DMS53 treated with DMSO at 0.1 percent for 48 hours (cell line): ENCODE data around the gene LMBR1L.
"Not testable (repeated sequence)": the region's sequence is repeated elsewhere in the genome, so short reads cannot be mapped to it uniquely, and the experiment has no call there.

ENCODE experiments used
- DNase-seq: peaks from one replicate; lab custom pipeline; 2025; ENCODE audit not compliant: unreplicated experiment; lab: John Stamatoyannopoulos, UW

The LMBR1L gene

GRCh38 chr12:49088932-49089330, 21.7 kb downstream of the LMBR1L start:
- DNase-seq = no peak

GRCh38 chr12:49088150-49088931, 22.3 kb downstream of the LMBR1L start:
- peak; percentile 91 for DNase-seq

- DNase-seq = no peak
These were observed 24.5 kb downstream of the LMBR1L start for GRCh38 chr12:49086116-49086515.

GRCh38 chr12:49084438-49084837, 26.2 kb downstream of the LMBR1L start:
- DNase-seq = no peak

GRCh38 chr12:49079793-49080192, 30.9 kb downstream of the LMBR1L start:
- DNase-seq = no peak

GRCh38 chr12:49070971-49071370, 39.7 kb downstream of the LMBR1L start:
- DNase-seq = no peak

GRCh38 chr12:49069507-49070346, 40.9 kb downstream of the LMBR1L start, which contains the start of gene RHEBL1:
Gene RHEBL1 (minus strand): TSS chr12:49069979. CDS start chr12:49069785, 194 bp downstream.
- peak; percentile 94 for DNase-seq

GRCh38 chr12:49068879-49069506, 41.7 kb downstream of the LMBR1L start:
- DNase-seq = no peak

GRCh38 chr12:49066120-49066519, 44.5 kb downstream of the LMBR1L start:
- DNase-seq = no peak

- no peak for DNase-seq
These were observed 45.9 kb downstream of the LMBR1L start for GRCh38 chr12:49064767-49065152.

GRCh38 chr12:49061916-49062315, 48.7 kb downstream of the LMBR1L start:
- DNase-seq = not testable (repeated sequence)

GRCh38 chr12:49061157-49061650, 49.4 kb downstream of the LMBR1L start:
- no peak for DNase-seq

- peak; percentile 83 for DNase-seq
These were observed 50.1 kb downstream of the LMBR1L start, which contains the start of gene KMT2D for GRCh38 chr12:49060237-49061156. Gene KMT2D (minus strand): TSS chr12:49060794. CDS start chr12:49055324, 5,470 bp downstream.

GRCh38 chr12:49059299-49060171, 51.1 kb downstream of the LMBR1L start:
- peak; percentile 3 for DNase-seq

GRCh38 chr12:49059045-49059298, 51.7 kb downstream of the LMBR1L start:
- DNase-seq = no peak

GRCh38 chr12:49058366-49059044, 52.1 kb downstream of the LMBR1L start:
- no peak for DNase-seq

- peak; percentile 31 for DNase-seq
These were observed 52.8 kb downstream of the LMBR1L start for GRCh38 chr12:49057888-49058287.

GRCh38 chr12:49055978-49056754, 54.5 kb downstream of the LMBR1L start:
- DNase-seq = peak; percentile 7
